Parathyroid adenoma (tissue), 2 donors: Measurements from ENCODE around the gene ARHGEF4.

Experiments used
- H2AFZ ChIP-seq: fragments of 300-600 bp; sonication (generic); one replicate; pipeline ENCODE4 v1.7.0; 2017; ENCODE audit warnings: antibody characterized with exemption, mild to moderate bottlenecking
- H3K27ac ChIP-seq: fragments of 300-600 bp; sonication (generic); one replicate; pipeline ENCODE4 v1.7.0; 2017
- H3K27me3 ChIP-seq: fragments of 300-600 bp; sonication (generic); one replicate; pipeline ENCODE4 v1.7.0; 2017; ENCODE audit warnings: low read length; ENCODE audit not compliant: control insufficient read depth, insufficient read depth
- H3K36me3 ChIP-seq: fragments of 300-600 bp; sonication (generic); one replicate; pipeline ENCODE4 v1.7.0; 2017; ENCODE audit warnings: low read length; ENCODE audit not compliant: control insufficient read depth, insufficient read depth
- H3K4me1 ChIP-seq: fragments of 300-600 bp; sonication (generic); one replicate; pipeline ENCODE4 v1.7.0; 2017; ENCODE audit warnings: control low read depth
- H3K4me2 ChIP-seq: fragments of 300-600 bp; sonication (generic); one replicate; pipeline ENCODE4 v1.7.0; 2017; ENCODE audit warnings: low read length
- H3K4me3 ChIP-seq: fragments of 300-600 bp; sonication (generic); one replicate; pipeline ENCODE4 v1.7.0; 2017; ENCODE audit warnings: low read depth, low read length
- H3K79me2 ChIP-seq: fragments of 300-600 bp; sonication (generic); one replicate; pipeline ENCODE4 v1.7.0; 2017; ENCODE audit warnings: control low read depth
- H3K9ac ChIP-seq: fragments of 300-600 bp; sonication (generic); one replicate; pipeline ENCODE4 v1.7.0; 2017; ENCODE audit warnings: mild to moderate bottlenecking
- H3K9me3 ChIP-seq: fragments of 300-600 bp; sonication (generic); one replicate; pipeline ENCODE4 v1.7.0; 2017; ENCODE audit warnings: low read length; ENCODE audit not compliant: control insufficient read depth
- TF ChIP-seq, protein P1 (sequence below): fragments of 300-600 bp; sonication (generic); IDR thresholded peaks from one replicate; pipeline ENCODE4 v1.7.0; 2017; ENCODE audit warnings: antibody characterized with exemption, mild to moderate bottlenecking
- donor health status: primary hyperparathyroidism.

ARHGEF4 gene

DNA sequence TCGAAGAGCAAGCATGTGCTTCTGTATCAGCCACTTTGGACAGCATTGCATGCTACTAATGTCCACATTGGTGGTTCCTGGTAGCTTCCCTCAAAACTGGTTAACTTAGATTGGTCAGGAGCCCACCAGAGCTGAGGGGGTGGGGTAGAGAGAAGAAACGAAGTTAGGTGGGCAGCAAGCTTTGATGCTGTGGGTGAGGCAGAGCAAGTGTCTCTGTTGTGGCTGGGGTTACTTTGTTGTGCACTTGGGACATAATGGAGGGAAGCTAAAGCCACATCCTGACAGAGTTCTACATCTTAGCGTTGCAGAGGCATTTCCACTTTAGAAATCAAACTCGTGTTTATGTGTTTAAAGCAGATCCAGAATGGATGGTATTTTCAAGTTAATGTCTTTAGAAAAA, 173.9 kb downstream of the ARHGEF4 start:
- Histone ChIP-seq H3K4me1 (no peaks in the 10 kb centered on the region), H3K4me3 (no peak overlapping the region), H3K27me3 (no peaks in the 10 kb centered on the region), H3K9me3 (no peaks in the 10 kb centered on the region), H3K27ac (no peak overlapping the region), H3K36me3 (no peaks in the 10 kb centered on the region), H3K79me2 (no peaks in the 10 kb centered on the region), H3K9ac (no peak overlapping the region), H3K4me2 (no peak overlapping the region), H2AFZ (no peak overlapping the region)
- TF ChIP-seq, protein P1, sequence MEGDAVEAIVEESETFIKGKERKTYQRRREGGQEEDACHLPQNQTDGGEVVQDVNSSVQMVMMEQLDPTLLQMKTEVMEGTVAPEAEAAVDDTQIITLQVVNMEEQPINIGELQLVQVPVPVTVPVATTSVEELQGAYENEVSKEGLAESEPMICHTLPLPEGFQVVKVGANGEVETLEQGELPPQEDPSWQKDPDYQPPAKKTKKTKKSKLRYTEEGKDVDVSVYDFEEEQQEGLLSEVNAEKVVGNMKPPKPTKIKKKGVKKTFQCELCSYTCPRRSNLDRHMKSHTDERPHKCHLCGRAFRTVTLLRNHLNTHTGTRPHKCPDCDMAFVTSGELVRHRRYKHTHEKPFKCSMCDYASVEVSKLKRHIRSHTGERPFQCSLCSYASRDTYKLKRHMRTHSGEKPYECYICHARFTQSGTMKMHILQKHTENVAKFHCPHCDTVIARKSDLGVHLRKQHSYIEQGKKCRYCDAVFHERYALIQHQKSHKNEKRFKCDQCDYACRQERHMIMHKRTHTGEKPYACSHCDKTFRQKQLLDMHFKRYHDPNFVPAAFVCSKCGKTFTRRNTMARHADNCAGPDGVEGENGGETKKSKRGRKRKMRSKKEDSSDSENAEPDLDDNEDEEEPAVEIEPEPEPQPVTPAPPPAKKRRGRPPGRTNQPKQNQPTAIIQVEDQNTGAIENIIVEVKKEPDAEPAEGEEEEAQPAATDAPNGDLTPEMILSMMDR = no peak

DNA sequence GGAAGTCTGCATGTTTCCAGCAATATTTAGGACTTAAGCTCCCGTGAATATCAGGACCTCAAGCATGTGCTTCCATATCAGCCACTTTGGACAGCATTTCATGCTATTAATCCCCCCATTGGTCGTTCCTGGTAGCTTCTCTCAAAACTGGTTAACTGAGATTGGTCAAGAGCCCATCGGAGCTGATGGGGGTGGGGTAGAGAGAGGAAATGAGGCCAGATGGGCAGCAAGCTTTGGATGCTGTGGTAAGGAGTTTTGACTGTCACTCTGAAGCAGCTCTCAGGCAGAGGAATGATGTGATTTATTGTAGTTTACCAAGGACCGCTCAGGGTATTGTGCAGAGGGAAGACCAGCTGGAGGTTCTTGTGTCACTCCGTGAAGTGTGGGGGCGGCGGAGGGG, 174.8 kb downstream of the ARHGEF4 start:
- Histone ChIP-seq H3K4me2 (no peak overlapping the region), H3K9ac (no peak overlapping the region), H3K79me2 (no peaks in the 10 kb centered on the region), H3K36me3 (no peaks in the 10 kb centered on the region), H3K27ac (no peak overlapping the region), H3K4me1 (no peaks in the 10 kb centered on the region), H3K27me3 (no peaks in the 10 kb centered on the region), H2AFZ (no peak overlapping the region), H3K9me3 (no peaks in the 10 kb centered on the region), H3K4me3 (no peak overlapping the region)
- TF ChIP-seq, protein P1 = no peak

DNA sequence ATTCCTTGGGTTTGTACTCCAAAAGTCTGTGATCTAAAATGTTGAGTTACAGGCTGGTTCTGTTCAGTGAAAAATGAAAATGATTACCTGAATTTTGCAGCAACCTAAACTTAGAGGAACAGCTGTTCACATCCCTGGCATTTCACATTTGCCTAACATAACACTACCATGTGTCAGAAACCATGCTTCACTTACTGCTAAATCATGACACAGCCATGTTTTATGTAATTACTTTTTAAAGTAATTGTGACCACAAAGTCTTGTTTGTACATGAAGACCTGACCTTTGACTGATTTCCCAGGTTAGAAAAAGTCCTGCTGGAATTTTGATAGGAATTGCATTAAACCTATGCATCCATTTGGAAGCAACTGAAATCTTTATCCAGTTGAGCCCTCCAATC, 177.4 kb downstream of the ARHGEF4 start:
- Histone ChIP-seq H3K4me2 (no peak overlapping the region), H3K79me2 (no peaks in the 10 kb centered on the region), H3K4me3 (no peak overlapping the region), H3K9me3 (no peaks in the 10 kb centered on the region), H3K9ac (no peak overlapping the region), H3K27ac (no peak overlapping the region), H2AFZ (no peak overlapping the region), H3K36me3 (no peaks in the 10 kb centered on the region), H3K4me1 (no peaks in the 10 kb centered on the region), H3K27me3 (no peaks in the 10 kb centered on the region)
- TF ChIP-seq, protein P1 = no peak

DNA sequence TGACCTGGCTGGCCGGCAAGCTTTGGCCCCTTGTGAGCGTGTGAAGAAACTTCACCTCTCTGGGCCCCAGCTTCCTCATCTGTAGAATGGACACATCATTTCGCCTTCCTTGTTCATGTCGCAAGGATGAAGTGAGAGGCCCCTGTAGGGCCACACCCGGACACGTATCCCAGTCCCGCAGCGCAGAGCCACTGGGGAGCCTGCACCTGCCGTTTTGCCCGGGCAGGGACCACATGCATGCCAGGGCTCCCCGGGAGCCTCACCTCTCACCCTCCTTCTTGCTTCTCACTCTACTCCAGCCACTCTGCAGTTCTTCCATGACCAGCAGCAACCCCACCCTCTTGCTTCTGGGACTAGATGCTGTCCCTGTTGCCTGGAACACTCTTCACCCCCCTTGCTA, 179.1 kb downstream of the ARHGEF4 start:
- Histone ChIP-seq H3K27ac (no peak overlapping the region), H3K79me2 (no peaks in the 10 kb centered on the region), H3K4me1 (no peaks in the 10 kb centered on the region), H3K4me3 (no peak overlapping the region), H2AFZ (no peak overlapping the region), H3K9ac (no peak overlapping the region), H3K27me3 (no peaks in the 10 kb centered on the region), H3K36me3 (no peaks in the 10 kb centered on the region), H3K4me2 (no peak overlapping the region), H3K9me3 (no peaks in the 10 kb centered on the region)
- TF ChIP-seq, protein P1 = no peak

DNA sequence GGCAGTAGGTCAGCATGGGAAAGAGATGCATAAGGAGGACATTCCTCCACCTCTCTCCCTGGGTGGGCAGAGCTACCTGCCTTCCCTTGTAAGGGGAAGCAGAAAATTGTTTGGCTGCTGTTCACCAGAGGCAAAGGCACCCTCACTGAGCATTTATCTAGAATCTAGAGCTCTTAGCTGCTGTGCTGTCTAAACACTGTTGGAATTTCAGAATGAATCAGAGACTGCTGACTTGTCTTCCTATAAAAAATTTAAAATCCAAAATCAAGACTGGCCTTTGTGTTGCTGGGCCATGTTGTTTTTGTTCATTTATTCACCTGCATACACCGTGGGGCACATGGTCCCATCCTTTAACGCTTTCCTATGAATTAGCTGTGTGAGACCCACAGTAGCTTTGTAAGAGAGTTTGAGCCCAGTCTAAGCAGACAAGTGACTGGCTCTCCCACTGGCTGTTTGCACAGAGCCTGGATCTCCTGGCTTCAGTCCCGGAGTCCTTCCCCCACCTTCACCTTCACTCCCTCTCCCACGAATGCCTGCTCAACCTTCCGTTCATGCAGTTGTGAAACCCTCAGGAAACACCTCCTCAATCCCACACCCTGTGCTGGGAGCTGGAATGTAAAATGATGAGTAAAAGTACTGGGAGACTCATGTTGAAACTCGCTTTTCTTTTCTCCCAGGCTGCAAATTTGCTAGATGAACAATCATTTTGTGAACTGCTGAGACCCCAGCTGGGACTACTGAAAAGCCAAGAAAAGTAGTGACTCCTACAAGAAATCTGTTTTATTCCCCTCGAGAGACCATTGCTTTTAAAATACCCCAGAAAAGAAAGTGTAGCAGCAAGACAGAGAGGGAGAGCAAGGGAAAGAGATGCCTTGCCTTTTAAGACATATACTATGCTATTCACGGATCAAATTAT, 180.4 kb downstream of the ARHGEF4 start:
- H3K4me3 ChIP-seq = no peak overlapping the region
- H2AFZ ChIP-seq = no peak overlapping the region
- H3K9me3 ChIP-seq = no peaks in the 10 kb centered on the region
- H3K27me3 ChIP-seq = no peaks in the 10 kb centered on the region
- H3K36me3 ChIP-seq = no peaks in the 10 kb centered on the region
- H3K9ac ChIP-seq = no peak overlapping the region
- TF ChIP-seq, protein P1 = no peak
- H3K4me1 ChIP-seq = no peaks in the 10 kb centered on the region
- no peak overlapping the region for H3K27ac ChIP-seq
- no peaks in the 10 kb centered on the region for H3K79me2 ChIP-seq
- H3K4me2 ChIP-seq = no peak overlapping the region
